OCI-LY7 (cell line): Measurements from ENCODE around the gene PITPNM3. TPM values are rescaled to one million over a fixed set of nuclear protein-coding genes. Genes with fewer than 3 reads are reported as not detected.

ENCODE experiments used
- BruUV-seq: library from RNA; stranded (reverse); fragments of 400-500 nt; replicated peaks from 2 replicates; lab custom pipeline; 2021; lab: Mats Ljungman, UMichigan
- CTCF ChIA-PET: fragments of 300-600 bp; sonication (Branson Sonifier 250); formaldehyde crosslinking; loops from one replicate; lab custom pipeline; 2022; ENCODE audit warnings: antibody characterized with exemption; ENCODE audit not compliant: unreplicated experiment; lab: Charles Lee
- POLR2A ChIA-PET: fragments of 300-600 bp; sonication (Branson Sonifier 250); formaldehyde crosslinking; loops from one replicate; lab custom pipeline; 2022; ENCODE audit warnings: antibody characterized with exemption; lab: Charles Lee
- DNase-seq: peaks from one replicate; pipeline ENCODE4 v3.0.0-alpha.2; 2015; ENCODE audit warnings: low spot score
- H2AFZ ChIP-seq: fragments of 200-600 bp; sonication (generic), shearing (Covaris generic); 2 replicates; pipeline ENCODE4 v1.6.1; 2014; ENCODE audit warnings: mild to moderate bottlenecking, antibody characterized with exemption, low read length, moderate library complexity
- H3K27ac ChIP-seq: fragments of 200-600 bp; sonication (generic); 2 replicates; pipeline ENCODE4 v1.5.1; 2014; ENCODE audit warnings: mixed run types, low read depth, mild to moderate bottlenecking, moderate library complexity, low read length, inconsistent platforms; ENCODE audit not compliant: poor library complexity, severe bottlenecking
- H3K36me3 ChIP-seq: fragments of 200-600 bp; sonication (generic); 2 replicates; pipeline ENCODE4 v1.6.1; 2014; ENCODE audit warnings: mild to moderate bottlenecking, antibody characterized with exemption, low read length, moderate library complexity, mixed read lengths; ENCODE audit not compliant: insufficient read depth
- H3K4me1 ChIP-seq: fragments of 200-600 bp; sonication (generic); 2 replicates; pipeline ENCODE4 v1.5.1; 2014; ENCODE audit warnings: mild to moderate bottlenecking, low read length; ENCODE audit not compliant: insufficient read depth, poor library complexity, severe bottlenecking
- H3K4me2 ChIP-seq: fragments of 200-600 bp; sonication (generic); 2 replicates; pipeline ENCODE4 v1.6.1; 2014; ENCODE audit warnings: mild to moderate bottlenecking, low read length
- H3K4me3 ChIP-seq: fragments of 200-600 bp; sonication (generic); 2 replicates; pipeline ENCODE4 v1.5.1; 2014; ENCODE audit warnings: mild to moderate bottlenecking, low read depth, low read length; ENCODE audit not compliant: poor library complexity, severe bottlenecking
- H3K79me2 ChIP-seq: fragments of 200-600 bp; sonication (generic); 2 replicates; pipeline ENCODE4 v1.6.1; 2016; ENCODE audit warnings: low read depth, mild to moderate bottlenecking, low read length, moderate library complexity, mixed read lengths; ENCODE audit not compliant: insufficient read depth
- H3K9me2 ChIP-seq: fragments of 200-600 bp; sonication (generic); 2 replicates; pipeline ENCODE4 v1.6.1; 2016; ENCODE audit warnings: mild to moderate bottlenecking, low read length, mixed read lengths; ENCODE audit not compliant: insufficient read depth
- H3K9me3 ChIP-seq: fragments of 200-600 bp; sonication (generic); 2 replicates; pipeline ENCODE4 v1.6.1; 2014; ENCODE audit warnings: mild to moderate bottlenecking, mixed run types, low read length, mixed read lengths
- H4K20me1 ChIP-seq: fragments of 200-600 bp; sonication (generic); 2 replicates; pipeline ENCODE4 v1.6.1; 2014; ENCODE audit warnings: mild to moderate bottlenecking, antibody characterized with exemption, low read length, moderate library complexity, mixed read lengths; ENCODE audit not compliant: insufficient read depth
- EZH2phosphoT487 ChIP-seq: fragments of 200-600 bp; sonication (generic); IDR thresholded peaks from 2 replicates; pipeline ENCODE4 v1.6.1; 2018; ENCODE audit warnings: low read depth, borderline replicate concordance, mild to moderate bottlenecking, mixed run types, antibody characterized with exemption, low read length, moderate library complexity, mixed read lengths
- intact Hi-C: fragments of 100-400 bp; cut with micrococcal nuclease; formaldehyde crosslinking; loops from one replicate; pipeline ENCODE4 v1.10.0; 2022; ENCODE audit not compliant: unreplicated experiment
- total RNA-seq, 2 experiments: library from RNA; depleted of rRNA in 1 of 2; stranded (reverse); fragments of >200 nt in 1 of 2; shearing (Covaris generic) in 1 of 2; gene quantifications; 2 replicates each; pipeline ENCODE4 v1.2.3, GENCODE V29; 2014 to 2022
- TF ChIP-seq, protein P1 (sequence below): fragments of 200-600 bp; sonication (generic); conservative IDR thresholded peaks from 2 replicates; pipeline ENCODE4 v1.5.1; 2014; ENCODE audit warnings: mild to moderate bottlenecking, antibody characterized with exemption, low read length, moderate library complexity, mixed read lengths

The PITPNM3 gene
- total RNA-seq, 2 experiments from 2014 or later, result 0.76 to 1.6 TPM

DNA sequence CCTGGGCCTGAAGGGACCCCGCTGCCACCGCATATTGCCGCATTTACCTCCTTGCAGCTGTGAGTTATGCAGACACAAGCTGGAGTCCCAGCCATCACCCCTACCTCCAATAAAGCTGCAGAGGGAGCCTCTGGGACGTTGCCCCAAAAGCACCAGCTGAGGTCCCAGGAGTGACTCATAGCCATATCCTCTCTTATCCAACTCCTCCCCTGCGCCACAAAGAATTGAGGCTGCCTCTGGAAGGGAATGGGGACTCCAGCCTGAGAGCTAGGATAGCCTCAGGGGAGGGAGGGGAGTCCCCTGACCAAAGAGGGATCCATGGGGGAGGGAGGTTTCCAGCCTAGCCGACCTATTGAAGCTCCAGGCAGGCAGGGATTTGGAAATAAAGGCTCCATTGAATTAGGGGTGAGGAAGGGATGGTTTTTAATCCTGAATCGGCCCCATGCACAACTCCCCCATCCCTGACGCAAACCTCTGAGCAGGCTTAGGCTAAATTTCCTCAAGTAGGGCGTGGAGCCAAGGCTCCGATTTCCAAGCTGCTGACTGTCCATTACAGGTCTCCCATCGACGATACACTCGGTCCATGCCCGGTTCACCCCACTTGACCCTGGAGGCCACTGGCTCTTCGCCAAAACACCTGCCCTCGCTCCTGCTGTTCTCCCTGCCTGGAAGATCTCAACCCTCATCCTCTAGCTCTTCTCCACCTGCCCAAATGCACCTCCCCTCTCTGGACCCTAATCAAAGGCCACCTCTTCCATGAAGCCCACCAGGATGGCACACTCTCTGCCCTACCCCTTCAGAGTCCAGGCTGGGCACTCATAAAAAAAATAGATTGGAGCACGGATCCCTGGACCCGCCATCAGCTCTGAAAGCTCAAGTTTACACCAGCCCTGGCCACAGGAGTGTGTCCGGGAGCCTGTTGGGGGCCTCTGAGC lies 84.6 kb downstream of the PITPNM3 start:
- Histone ChIP-seq H3K4me3 (no peak overlapping the region), H3K9me2 (no peaks in the 10 kb centered on the region), H2AFZ (no peak overlapping the region), H3K36me3 (no peaks in the 10 kb centered on the region), H3K4me1 (no peaks in the 10 kb centered on the region), H3K27ac (no peak overlapping the region), H4K20me1 (no peaks in the 10 kb centered on the region), H3K4me2 (no peak overlapping the region), H3K79me2 (no peaks in the 10 kb centered on the region), H3K9me3 (no peaks in the 10 kb centered on the region)
- no peak for TF ChIP-seq EZH2phosphoT487
- TF ChIP-seq, protein P1, sequence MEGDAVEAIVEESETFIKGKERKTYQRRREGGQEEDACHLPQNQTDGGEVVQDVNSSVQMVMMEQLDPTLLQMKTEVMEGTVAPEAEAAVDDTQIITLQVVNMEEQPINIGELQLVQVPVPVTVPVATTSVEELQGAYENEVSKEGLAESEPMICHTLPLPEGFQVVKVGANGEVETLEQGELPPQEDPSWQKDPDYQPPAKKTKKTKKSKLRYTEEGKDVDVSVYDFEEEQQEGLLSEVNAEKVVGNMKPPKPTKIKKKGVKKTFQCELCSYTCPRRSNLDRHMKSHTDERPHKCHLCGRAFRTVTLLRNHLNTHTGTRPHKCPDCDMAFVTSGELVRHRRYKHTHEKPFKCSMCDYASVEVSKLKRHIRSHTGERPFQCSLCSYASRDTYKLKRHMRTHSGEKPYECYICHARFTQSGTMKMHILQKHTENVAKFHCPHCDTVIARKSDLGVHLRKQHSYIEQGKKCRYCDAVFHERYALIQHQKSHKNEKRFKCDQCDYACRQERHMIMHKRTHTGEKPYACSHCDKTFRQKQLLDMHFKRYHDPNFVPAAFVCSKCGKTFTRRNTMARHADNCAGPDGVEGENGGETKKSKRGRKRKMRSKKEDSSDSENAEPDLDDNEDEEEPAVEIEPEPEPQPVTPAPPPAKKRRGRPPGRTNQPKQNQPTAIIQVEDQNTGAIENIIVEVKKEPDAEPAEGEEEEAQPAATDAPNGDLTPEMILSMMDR, result no peak
- ChIA-PET POLR2A (interaction anchor here (0.5 kb wide), 1 partner anchor 248 kb away, joined by 3 read pairs; no protein-coding TSS in a partner anchor), CTCF (no interaction called here)
- intact Hi-C loops, result no loop called here
- no TSS peak for BruUV-seq
- no peak for DNase-seq

DNA sequence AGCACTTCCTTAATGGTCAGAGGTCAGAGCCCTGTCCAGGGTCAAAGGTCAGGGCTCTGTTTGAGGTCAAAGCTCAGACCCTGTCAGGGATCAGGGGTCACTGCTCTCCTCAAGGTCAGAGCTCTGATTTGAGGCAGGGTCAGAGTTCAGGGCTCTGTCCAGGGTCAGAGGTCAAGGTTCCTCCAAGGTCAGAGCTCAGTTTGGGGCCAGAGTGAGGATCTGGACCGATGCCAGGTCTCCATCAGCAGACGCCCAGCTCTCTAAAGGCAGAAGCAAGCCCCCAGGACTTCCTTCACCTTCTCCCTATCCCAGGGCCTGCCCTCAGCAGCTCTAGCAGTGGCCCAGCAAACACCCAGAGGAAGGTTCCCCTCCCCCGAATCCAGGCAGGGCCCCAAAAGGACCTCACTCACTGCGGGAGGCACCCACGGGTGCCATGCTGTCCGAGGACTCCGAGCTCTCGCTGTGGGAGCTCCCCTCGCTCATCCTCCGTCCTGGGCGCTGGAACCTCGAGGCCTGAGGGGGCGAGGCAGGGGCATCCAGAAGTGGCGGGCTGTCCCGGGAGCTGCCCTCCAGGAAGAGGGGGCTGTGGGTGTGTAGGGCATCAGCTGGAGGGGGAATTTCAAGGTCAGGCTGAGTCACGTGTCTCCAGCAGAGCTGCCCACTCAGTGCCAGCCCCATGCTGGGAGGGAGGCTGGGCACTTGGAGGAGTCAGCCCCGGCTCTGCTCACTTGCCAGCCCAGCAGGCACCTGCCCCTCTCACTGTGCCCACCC lies 85.4 kb downstream of the PITPNM3 start:
- no TSS peak for BruUV-seq
- intact Hi-C loops, result no loop called here
- H3K9me3 ChIP-seq, result no peaks in the 10 kb centered on the region
- no peaks in the 10 kb centered on the region for H3K36me3 ChIP-seq
- H3K4me2 ChIP-seq, result no peak overlapping the region
- no peak for TF ChIP-seq EZH2phosphoT487
- TF ChIP-seq, protein P1, result no peak
- no peaks in the 10 kb centered on the region for H3K9me2 ChIP-seq
- H3K4me3 ChIP-seq, result no peak overlapping the region
- ChIA-PET POLR2A (no interaction called here), CTCF (no interaction called here)
- H3K79me2 ChIP-seq, result no peaks in the 10 kb centered on the region
- H3K4me1 ChIP-seq, result no peaks in the 10 kb centered on the region
- H4K20me1 ChIP-seq, result no peaks in the 10 kb centered on the region
- no peak overlapping the region for H3K27ac ChIP-seq
- DNase-seq, result no peak
- no peak overlapping the region for H2AFZ ChIP-seq
